Measurements from ENCODE around the gene ZNF3.
A peak's percentile ranks its signal among the peaks of the same experiment; 100 is the strongest.

ZNF3 gene

GRCh38 chr7:100081535-100082102, at the start of gene ZNF3 (continued):
- TF ChIP-seq REST (tag by site-specific recombination; IDR thresholded peaks at IDR 0.05): peak; percentile 49
- TF ChIP-seq ZNF530 (tag by site-specific recombination; IDR thresholded peaks at IDR 0.05; ENCODE audit: low read depth): no peak
- TF ChIP-seq ZNF518A (tag by site-specific recombination; conservative IDR thresholded peaks at IDR 0.05; ENCODE audit: low read depth): peak; percentile 98
- TF ChIP-seq EGR2 (tag by site-specific recombination; IDR thresholded peaks at IDR 0.05; ENCODE audit: low read depth): peak; percentile 94
- TF ChIP-seq ZFP3 (tag by site-specific recombination; IDR thresholded peaks at IDR 0.05; ENCODE audit: low read depth): no peak
- TF ChIP-seq ZBTB7A (tag by site-specific recombination; IDR thresholded peaks at IDR 0.05; ENCODE audit: low read depth): peak; percentile 89
- no peak for TF ChIP-seq ZNF366 (tag by site-specific recombination; conservative IDR thresholded peaks at IDR 0.05)
- no peak for TF ChIP-seq WT1 (tag by site-specific recombination; IDR thresholded peaks at IDR 0.05)
- TF ChIP-seq ZBTB48 (tag by site-specific recombination; IDR thresholded peaks at IDR 0.05): peak; percentile 89
- TF ChIP-seq ZFHX2 (tag by site-specific recombination; conservative IDR thresholded peaks at IDR 0.05): peak; percentile 95
- TF ChIP-seq ZNF24 (tag by site-specific recombination; IDR thresholded peaks at IDR 0.05): peak; percentile 92
- TF ChIP-seq YY1 (tag by site-specific recombination; IDR thresholded peaks at IDR 0.05): no peak; the same call in 1 of the 2 replicates
- no peak for TF ChIP-seq ZNF544 (tag by site-specific recombination; IDR thresholded peaks at IDR 0.05)
- TF ChIP-seq HOXC10 (CRISPR knock-in tag; IDR thresholded peaks at IDR 0.05): no peak
- peak; percentile 97 for TF ChIP-seq ZNF660 (tag by site-specific recombination; IDR thresholded peaks at IDR 0.05)
- TF ChIP-seq KLF1 (tag by site-specific recombination; IDR thresholded peaks at IDR 0.05): peak; percentile 49; the same call in 1 of the 2 replicates
- no peak for TF ChIP-seq ZNF132 (tag by site-specific recombination; IDR thresholded peaks at IDR 0.05; ENCODE audit: borderline replicate concordance)
- TF ChIP-seq ZNF26 (tag by site-specific recombination; IDR thresholded peaks at IDR 0.05): no peak
- peak; percentile 53 for TF ChIP-seq TSHZ1 (tag by site-specific recombination; IDR thresholded peaks at IDR 0.05; ENCODE audit: borderline replicate concordance)
- no peak for TF ChIP-seq ZNF560 (tag by site-specific recombination; IDR thresholded peaks at IDR 0.05; ENCODE audit: borderline replicate concordance)
- peak; percentile 91 for TF ChIP-seq KLF8 (tag by site-specific recombination; IDR thresholded peaks at IDR 0.05)
- TF ChIP-seq MYNN (tag by site-specific recombination; IDR thresholded peaks at IDR 0.05; ENCODE audit: borderline replicate concordance): no peak
- no peak for TF ChIP-seq ZNF768 (tag by site-specific recombination; IDR thresholded peaks at IDR 0.05)
- TF ChIP-seq OVOL3 (tag by site-specific recombination; IDR thresholded peaks at IDR 0.05): no peak
- TF ChIP-seq ZSCAN18 (tag by site-specific recombination; IDR thresholded peaks at IDR 0.05): 0 out of 2 replicates have a peak, but pooled peaks have one; percentile 34
- TF ChIP-seq ZNF138 (tag by site-specific recombination; IDR thresholded peaks at IDR 0.05; ENCODE audit: borderline replicate concordance): no peak

All from HEK293 (cell line).